ENCODE results near the gene ZEB1. TPM values are rescaled to one million over a fixed set of nuclear protein-coding genes. Genes with fewer than 3 reads are reported as not detected.

The ZEB1 gene
- total and polyA plus RNA-seq, 2 of the 8 experiments (the other 6 are each of a cell fraction or from before 2014, with no cell fraction given) = 0.08 to 0.15 TPM

- Histone ChIP-seq H2AFZ (ENCODE audit: low read length) (no peak overlapping the region), H3K27ac (ENCODE audit: low read depth, low read length) (no peak overlapping the region), H3K23ac (ENCODE audit: insufficient read length) (no peak overlapping the region), H2BK15ac (ENCODE audit: low read length) (no peak overlapping the region), H2BK120ac (replicated peaks; ENCODE audit: low read depth, low read length) (no peak overlapping the region), H3K4ac (replicated peaks; ENCODE audit: insufficient read length, low read depth, low read length) (no peak overlapping the region), H3K79me2 (ENCODE audit: control insufficient read depth in 1 of 2, insufficient read depth in 2 of 2, low read length in 2 of 2) (no peaks in the 10 kb centered on the region), H4K8ac (ENCODE audit: extremely low read depth, insufficient read depth, low read length) (no peak overlapping the region), H3K14ac (ENCODE audit: insufficient read length) (no peak overlapping the region), H3K23me2 (ENCODE audit: low read depth, low read length) (no peaks in the 10 kb centered on the region), H3K9me3 (ENCODE audit: insufficient read depth in 2 of 2, low read depth in 1 of 2, low read length in 1 of 2) (peaks cover 7 to 10% of the 10 kb centered on the region in 2 experiments; a peak in 2 of 4 replicates), H4K5ac (ENCODE audit: insufficient read length, low read depth, low read length) (no peak overlapping the region), H3K4me1 (replicated peaks in 1 of 4; ENCODE audit: control insufficient read depth in 3 of 4, insufficient read depth in 4 of 4, low read length in 3 of 4) (no peaks in the 10 kb centered on the region; a peak in 1 of 7 replicates), H2AK5ac (ENCODE audit: low read depth, low read length) (no peak overlapping the region), H3K18ac (ENCODE audit: extremely low read depth, low read length) (no peak overlapping the region), H3K4me3 (ENCODE audit: extremely low read depth in 1 of 4, insufficient read depth in 2 of 4, low read depth in 3 of 4, low read length in 4 of 4) (no peak overlapping the region), H4K20me1 (replicated peaks in 1 of 2; ENCODE audit: control insufficient read depth in 1 of 2, insufficient read depth in 2 of 2, low read length in 2 of 2) (no peaks in the 10 kb centered on the region), H4K91ac (replicated peaks; ENCODE audit: insufficient read length, low read length) (no peak overlapping the region), H3K79me1 (ENCODE audit: low read depth, low read length) (no peaks in the 10 kb centered on the region), H3K56ac (replicated peaks; ENCODE audit: insufficient read length, low read depth, low read length) (no peak overlapping the region), H3K4me2 (ENCODE audit: insufficient read depth in 1 of 2, low read depth in 2 of 2, low read length in 2 of 2) (no peak overlapping the region), H3K27me3 (replicated peaks in 1 of 4; ENCODE audit: control insufficient read depth in 3 of 4, extremely low read depth in 1 of 4, insufficient read depth in 3 of 4, low read length in 3 of 4) (no peaks in the 10 kb centered on the region), H2BK20ac (ENCODE audit: low read length) (no peak overlapping the region), H3K9ac (replicated peaks in 1 of 4; ENCODE audit: extremely low read depth in 1 of 4, low read depth in 3 of 4, low read length in 3 of 4) (no peak overlapping the region), H3K36me3 (ENCODE audit: control insufficient read depth in 2 of 4, insufficient read depth in 4 of 4, low read length in 3 of 4) (no peaks in the 10 kb centered on the region), H2BK12ac (ENCODE audit: low read depth, low read length) (no peak overlapping the region), H2BK5ac (ENCODE audit: low read depth, low read length) (no peak overlapping the region)
- FAIRE-seq (no peak), DNase-seq (ENCODE audit: low read depth in 1 of 2, low spot score in 2 of 2) (no peak)
- ChIA-PET POLR2A (ENCODE audit: partially characterized antibody) (no interaction called here), CTCF (ENCODE audit: partially characterized antibody) (interaction anchor here (1.3 kb wide), 1 partner anchor 16 kb away, joined by 5 read pairs; no protein-coding TSS in a partner anchor)
- 93% methylated on average over 2 of the region's 2 CpGs; no CpG with 5 or more reads in 1 of the 2 experiments for WGBS, 2 experiments (ENCODE audit: extremely low coverage in 1 of 2, insufficient coverage in 1 of 2, insufficient read length in 1 of 2, insufficient replicate concordance in 2 of 2, low coverage in 1 of 2, low lambda C conversion rate in 2 of 2, missing lambda C conversion rate in 1 of 2)
These were observed 188.4 kb downstream of the ZEB1 start for GRCh38 chr10:31507427-31507826.
